ENCODE results near the gene RFX4. TPM values are rescaled to one million over a fixed set of nuclear protein-coding genes. Genes with fewer than 3 reads are reported as not detected.

Gene RFX4
- total and polyA plus RNA-seq, 3 donors from 2014 or later, result 52.7 to 217 (median 86.4) TPM

DNA sequence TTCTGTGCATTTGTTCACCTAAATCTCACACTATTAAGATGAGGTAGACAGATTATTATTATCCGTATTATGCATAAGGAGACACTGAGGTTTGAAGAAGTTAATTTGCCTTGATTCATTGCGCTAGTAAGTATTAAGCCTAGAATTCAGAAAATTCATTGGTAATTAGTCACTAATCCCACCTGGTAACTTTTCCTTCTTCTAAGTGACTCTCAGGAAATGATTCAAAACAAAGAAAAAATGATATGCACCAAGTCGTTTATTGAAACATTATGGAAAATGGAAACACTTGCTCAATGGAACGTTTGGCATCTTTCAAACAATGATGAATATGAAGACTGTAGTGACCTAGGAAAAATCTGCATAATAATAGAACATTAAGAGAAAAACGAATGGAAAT, 15.2 kb downstream of the RFX4 start:
- H3K4me3 ChIP-seq, result no peak overlapping the region
- no peaks in the 10 kb centered on the region for H3K4me1 ChIP-seq
- 68 to 70% methylated on average over 5 of the region's 5 CpGs for WGBS, 2 donors
- no peaks in the 10 kb centered on the region for H3K36me3 ChIP-seq (ENCODE audit: low read depth, missing control alignments)
- H3K27me3 ChIP-seq, result no peaks in the 10 kb centered on the region
- H3K27ac ChIP-seq, result no peak overlapping the region
- no peaks in the 10 kb centered on the region for H3K9me3 ChIP-seq
- DNase-seq, result no peak
- intact Hi-C loops (cut with DNase I; ENCODE audit: low total_unique reads), result no loop called here
- TF ChIP-seq, protein P1, sequence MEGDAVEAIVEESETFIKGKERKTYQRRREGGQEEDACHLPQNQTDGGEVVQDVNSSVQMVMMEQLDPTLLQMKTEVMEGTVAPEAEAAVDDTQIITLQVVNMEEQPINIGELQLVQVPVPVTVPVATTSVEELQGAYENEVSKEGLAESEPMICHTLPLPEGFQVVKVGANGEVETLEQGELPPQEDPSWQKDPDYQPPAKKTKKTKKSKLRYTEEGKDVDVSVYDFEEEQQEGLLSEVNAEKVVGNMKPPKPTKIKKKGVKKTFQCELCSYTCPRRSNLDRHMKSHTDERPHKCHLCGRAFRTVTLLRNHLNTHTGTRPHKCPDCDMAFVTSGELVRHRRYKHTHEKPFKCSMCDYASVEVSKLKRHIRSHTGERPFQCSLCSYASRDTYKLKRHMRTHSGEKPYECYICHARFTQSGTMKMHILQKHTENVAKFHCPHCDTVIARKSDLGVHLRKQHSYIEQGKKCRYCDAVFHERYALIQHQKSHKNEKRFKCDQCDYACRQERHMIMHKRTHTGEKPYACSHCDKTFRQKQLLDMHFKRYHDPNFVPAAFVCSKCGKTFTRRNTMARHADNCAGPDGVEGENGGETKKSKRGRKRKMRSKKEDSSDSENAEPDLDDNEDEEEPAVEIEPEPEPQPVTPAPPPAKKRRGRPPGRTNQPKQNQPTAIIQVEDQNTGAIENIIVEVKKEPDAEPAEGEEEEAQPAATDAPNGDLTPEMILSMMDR (IDR thresholded peaks at IDR 0.05), result no peak
- TF ChIP-seq POLR2A (IDR thresholded peaks at IDR 0.05), result no peak

DNA sequence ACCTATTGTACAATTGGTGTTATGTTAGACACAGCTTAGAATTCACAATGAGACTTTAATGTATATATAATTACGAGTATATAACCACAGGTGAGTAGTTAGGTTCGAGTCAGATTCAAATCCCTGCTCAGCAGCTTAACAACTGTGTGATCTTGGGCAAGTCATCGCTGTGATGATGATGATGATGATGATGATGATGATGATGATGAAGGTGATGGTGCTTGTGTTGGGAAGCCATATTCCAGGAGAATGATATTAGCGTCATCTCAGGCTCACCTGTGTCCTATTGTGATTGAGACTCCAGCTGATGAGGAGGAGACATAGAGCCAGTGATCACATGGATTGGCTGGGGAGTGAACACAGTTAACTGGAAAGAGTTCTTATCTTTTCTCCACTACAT, 16.5 kb downstream of the RFX4 start:
- H3K36me3 ChIP-seq (ENCODE audit: low read depth, missing control alignments), result no peaks in the 10 kb centered on the region
- H3K27me3 ChIP-seq, result no peaks in the 10 kb centered on the region
- H3K27ac ChIP-seq, result no peak overlapping the region
- DNase-seq, result no peak
- H3K9me3 ChIP-seq, result no peaks in the 10 kb centered on the region
- TF ChIP-seq, protein P1 (IDR thresholded peaks at IDR 0.05), result no peak
- no peak for TF ChIP-seq POLR2A (IDR thresholded peaks at IDR 0.05)
- no peaks in the 10 kb centered on the region for H3K4me1 ChIP-seq
- WGBS, 2 donors, result 92 to 96% methylated on average over 4 of the region's 4 CpGs
- intact Hi-C loops (cut with DNase I; ENCODE audit: low total_unique reads), result no loop called here
- H3K4me3 ChIP-seq, result no peak overlapping the region

DNA sequence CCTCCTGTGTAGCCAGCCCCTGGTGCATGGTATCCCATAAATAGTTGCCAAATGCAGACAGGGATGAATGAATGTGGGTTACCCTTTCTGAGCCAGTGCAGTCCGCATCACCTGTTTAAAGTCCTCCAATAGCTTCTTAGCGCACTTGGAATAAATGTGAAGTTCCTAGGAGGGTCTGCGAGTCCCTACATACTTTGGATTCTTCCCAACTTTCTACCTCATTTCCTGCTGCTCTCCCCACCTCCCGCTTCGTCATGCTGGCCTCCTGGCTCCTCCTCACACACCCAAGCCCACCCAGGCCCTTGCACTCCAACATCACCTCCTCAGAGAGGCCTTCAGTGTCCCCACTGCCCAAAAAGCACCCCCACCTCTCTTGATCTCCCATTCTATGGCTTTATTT, 17.7 kb downstream of the RFX4 start:
- no peak overlapping the region for H3K4me3 ChIP-seq
- WGBS, 2 donors, result 69 to 75% methylated on average over 5 of the region's 5 CpGs
- intact Hi-C loops (cut with DNase I; ENCODE audit: low total_unique reads), result no loop called here
- DNase-seq, result no peak
- no peak overlapping the region for H3K27ac ChIP-seq
- no peaks in the 10 kb centered on the region for H3K9me3 ChIP-seq
- no peaks in the 10 kb centered on the region for H3K27me3 ChIP-seq
- no peaks in the 10 kb centered on the region for H3K36me3 ChIP-seq (ENCODE audit: low read depth, missing control alignments)
- no peaks in the 10 kb centered on the region for H3K4me1 ChIP-seq
- TF ChIP-seq, protein P1 (IDR thresholded peaks at IDR 0.05), result no peak

DNA sequence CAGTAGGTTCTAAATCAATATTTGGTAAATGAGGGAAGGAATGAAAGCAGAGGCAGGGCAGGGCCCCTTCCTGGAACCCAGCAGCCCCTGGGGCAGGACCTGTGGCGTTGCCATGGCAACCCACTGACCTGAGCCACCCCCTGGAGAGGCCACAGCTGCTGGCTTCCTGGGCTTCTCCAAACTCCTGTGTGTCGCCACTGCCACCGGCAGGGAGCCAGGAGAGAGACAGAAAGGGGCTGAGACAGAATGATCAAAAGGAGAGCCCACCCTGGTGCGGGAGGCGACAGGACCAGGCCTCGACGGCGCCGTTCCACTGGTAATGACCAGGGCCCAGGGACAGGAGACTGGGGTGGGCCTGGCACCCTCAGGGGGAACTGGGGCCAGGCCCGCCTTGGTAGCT, 18.2 kb downstream of the RFX4 start:
- H3K9me3 ChIP-seq, result no peaks in the 10 kb centered on the region
- no peak overlapping the region for H3K27ac ChIP-seq
- DNase-seq, result no peak
- H3K4me1 ChIP-seq, result no peaks in the 10 kb centered on the region
- intact Hi-C loops (cut with DNase I; ENCODE audit: low total_unique reads), result no loop called here
- WGBS, 2 donors, result 81% methylated on average over 10 of the region's 10 CpGs
- H3K27me3 ChIP-seq, result no peaks in the 10 kb centered on the region
- no peak overlapping the region for H3K4me3 ChIP-seq
- no peaks in the 10 kb centered on the region for H3K36me3 ChIP-seq (ENCODE audit: low read depth, missing control alignments)
- TF ChIP-seq, protein P1 (IDR thresholded peaks at IDR 0.05), result no peak
- no peak for TF ChIP-seq POLR2A (IDR thresholded peaks at IDR 0.05)

DNA sequence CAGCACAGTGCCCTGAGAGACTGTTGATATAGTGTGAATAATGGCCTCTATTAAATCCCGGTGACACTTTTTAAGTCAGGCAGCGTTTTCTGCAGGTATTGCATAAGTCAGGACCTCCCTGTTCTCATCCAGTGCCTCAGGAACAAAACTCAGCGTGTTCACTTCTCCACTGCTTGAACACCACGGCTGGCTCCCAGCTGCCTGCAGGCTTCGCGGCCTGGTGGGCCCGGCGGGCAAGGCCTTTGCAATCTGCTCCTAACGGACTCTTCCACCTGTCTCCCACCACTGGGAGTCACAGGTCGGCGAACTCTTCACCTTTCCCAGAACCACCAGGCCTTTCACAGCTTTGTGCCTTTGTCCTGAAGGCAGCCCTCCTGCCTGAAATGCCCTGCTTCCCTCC, 18.7 kb downstream of the RFX4 start:
- 85 to 96% methylated on average over 8 to 11 of the region's 11 CpGs for WGBS, 2 donors
- intact Hi-C loops (cut with DNase I; ENCODE audit: low total_unique reads), result no loop called here
- Histone ChIP-seq H3K27me3 (no peaks in the 10 kb centered on the region), H3K36me3 (ENCODE audit: low read depth, missing control alignments) (no peaks in the 10 kb centered on the region), H3K9me3 (no peaks in the 10 kb centered on the region), H3K27ac (no peak overlapping the region), H3K4me3 (no peak overlapping the region), H3K4me1 (no peaks in the 10 kb centered on the region)
- TF ChIP-seq POLR2A (IDR thresholded peaks at IDR 0.05), result no peak
- TF ChIP-seq, protein P1 (IDR thresholded peaks at IDR 0.05), result no peak
- no peak for DNase-seq

Measured in testis (tissue), 3 donors.